PC-3 (cell line): Measurements from ENCODE around the gene PAIP2. TPM values are rescaled to one million over a fixed set of nuclear protein-coding genes. Genes with fewer than 3 reads are reported as not detected.

ENCODE experiments used
- ATAC-seq: fragments of 200-7000 bp; cut with Tn5 transposase; 2 replicates; pipeline ENCODE4 v1.9.1; 2020; ENCODE audit warnings: mild to moderate bottlenecking, moderate library complexity
- BruUV-seq: library from RNA; stranded (reverse); fragments of 400-500 nt; replicated peaks from 2 replicates; lab custom pipeline; 2021; lab: Mats Ljungman, UMichigan
- CTCF ChIA-PET: fragments of 300-600 bp; sonication (Branson Sonifier 250); formaldehyde crosslinking; loops from one replicate; lab custom pipeline; 2022; ENCODE audit warnings: antibody characterized with exemption; lab: Charles Lee
- POLR2A ChIA-PET: fragments of 300-600 bp; sonication (Branson Sonifier 250); formaldehyde crosslinking; loops from one replicate; lab custom pipeline; 2022; ENCODE audit warnings: antibody characterized with exemption; ENCODE audit not compliant: unreplicated experiment; lab: Charles Lee
- DNase-seq: peaks from one replicate; pipeline ENCODE4 v3.0.0-alpha.2; 2015
- H2AFZ ChIP-seq: fragments of 300-600 bp; sonication (generic); 2 replicates; pipeline ENCODE4 v1.6.0; 2016; ENCODE audit warnings: antibody characterized with exemption, low read length
- H3F3A ChIP-seq: fragments of 300-600 bp; sonication (generic); one replicate; pipeline ENCODE4 v1.6.0; 2017; ENCODE audit warnings: antibody characterized with exemption, low read length, control low read depth, mild to moderate bottlenecking; ENCODE audit not compliant: unreplicated experiment
- H3K27ac ChIP-seq: fragments of 300-600 bp; sonication (generic); 2 replicates; pipeline ENCODE4 v1.5.1; 2016; ENCODE audit warnings: mild to moderate bottlenecking, low read length
- H3K27me3 ChIP-seq: fragments of 300-600 bp; sonication (generic); 2 replicates; pipeline ENCODE4 v1.6.1; 2016; ENCODE audit warnings: low read length, mixed read lengths
- H3K36me3 ChIP-seq: fragments of 300-600 bp; sonication (generic); 2 replicates; pipeline ENCODE4 v1.6.1; 2016; ENCODE audit warnings: low read depth, mixed run types, low read length, mixed read lengths
- H3K4me1 ChIP-seq: fragments of 300-600 bp; sonication (generic); 2 replicates; pipeline ENCODE4 v1.5.1; 2016; ENCODE audit warnings: low read length; ENCODE audit not compliant: insufficient read depth
- H3K4me2 ChIP-seq: fragments of 300-600 bp; sonication (generic); 2 replicates; pipeline ENCODE4 v1.6.0; 2016; ENCODE audit warnings: low read length
- H3K4me3 ChIP-seq: fragments of 300-600 bp; sonication (generic); 2 replicates; pipeline ENCODE4 v1.5.1; 2016; ENCODE audit warnings: mild to moderate bottlenecking, low read length, mixed read lengths
- H3K79me2 ChIP-seq: fragments of 300-600 bp; sonication (generic); 2 replicates; pipeline ENCODE4 v1.6.1; 2017; ENCODE audit warnings: low read length, mixed read lengths
- H3K9ac ChIP-seq: fragments of 300-600 bp; sonication (generic); 2 replicates; pipeline ENCODE4 v1.6.0; 2016; ENCODE audit warnings: mild to moderate bottlenecking, low read length
- H3K9me2 ChIP-seq: fragments of 300-600 bp; sonication (generic); replicated peaks from 2 replicates; pipeline ENCODE4 v1.6.1; 2016; ENCODE audit warnings: mixed run types, low read length, mixed read lengths
- H3K9me3 ChIP-seq: fragments of 300-600 bp; sonication (generic); 2 replicates; pipeline ENCODE4 v1.6.1; 2016; ENCODE audit warnings: low read length, mixed read lengths
- H4K20me1 ChIP-seq: fragments of 300-600 bp; sonication (generic); 2 replicates; pipeline ENCODE4 v1.6.1; 2016; ENCODE audit warnings: low read length, mixed read lengths
- CTCF ChIP-seq: fragments of 300-600 bp; sonication (generic); conservative IDR thresholded peaks from 2 replicates; pipeline ENCODE4 v1.5.1; 2017; ENCODE audit warnings: antibody characterized with exemption, low read depth, mild to moderate bottlenecking, low read length
- EZH2 ChIP-seq: fragments of 300-600 bp; sonication (generic); IDR thresholded peaks from one replicate; pipeline ENCODE4 v1.6.1; 2017; ENCODE audit warnings: antibody characterized with exemption, mild to moderate bottlenecking, low read length; ENCODE audit not compliant: unreplicated experiment
- EZH2phosphoT487 ChIP-seq: fragments of 300-600 bp; sonication (generic); IDR thresholded peaks from 2 replicates; pipeline ENCODE4 v1.6.1; 2018; ENCODE audit warnings: mild to moderate bottlenecking, antibody characterized with exemption, low read length, borderline replicate concordance
- intact Hi-C: fragments of 100-400 bp; cut with micrococcal nuclease; formaldehyde crosslinking; loops from 2 replicates; pipeline ENCODE4 v1.9.0; 2023
- total RNA-seq: library from RNA; depleted of rRNA; stranded (reverse); fragments of >200 nt; gene quantifications from 2 replicates; pipeline ENCODE4 v1.2.3, GENCODE V29; 2014

PAIP2 gene
- total RNA-seq, 1 experiment from 2014 or later: 35.1 TPM

GRCh38 chr5:139376364-139376763 is 34.7 kb downstream of the PAIP2 start:
- Histone ChIP-seq H3F3A (peaks cover 4% of the 10 kb centered on the region), H3K4me2 (no peak overlapping the region), H3K36me3 (no peaks in the 10 kb centered on the region), H3K27ac (no peak overlapping the region), H4K20me1 (no peaks in the 10 kb centered on the region), H3K9ac (no peak overlapping the region), H3K4me1 (peaks cover 29% of the 10 kb centered on the region), H3K9me2 (no peaks in the 10 kb centered on the region), H3K27me3 (no peaks in the 10 kb centered on the region), H3K9me3 (no peaks in the 10 kb centered on the region), H3K4me3 (no peak overlapping the region), H2AFZ (no peak overlapping the region), H3K79me2 (no peaks in the 10 kb centered on the region)
- no peak for DNase-seq
- intact Hi-C loops: no loop called here
- BruUV-seq: no TSS peak
- POLR2A ChIA-PET: no interaction called here
- CTCF ChIA-PET: no interaction called here
- TF ChIP-seq EZH2phosphoT487 (no peak), CTCF (no peak), EZH2 (no peak)
- ATAC-seq: no peak

- ChIA-PET CTCF (no interaction called here), POLR2A (no interaction called here)
- DNase-seq (no peak), ATAC-seq (no peak)
- Histone ChIP-seq H3K9me2 (no peaks in the 10 kb centered on the region), H3K9me3 (no peaks in the 10 kb centered on the region), H3K36me3 (no peaks in the 10 kb centered on the region), H3K27ac (no peak overlapping the region), H4K20me1 (no peaks in the 10 kb centered on the region), H3K79me2 (no peaks in the 10 kb centered on the region), H3K4me3 (no peak overlapping the region), H3K4me1 (peaks cover 25% of the 10 kb centered on the region), H3K4me2 (no peak overlapping the region), H2AFZ (no peak overlapping the region), H3F3A (peaks cover 4% of the 10 kb centered on the region), H3K9ac (no peak overlapping the region), H3K27me3 (no peaks in the 10 kb centered on the region)
- TF ChIP-seq EZH2 (no peak), CTCF (no peak), EZH2phosphoT487 (no peak)
- no TSS peak for BruUV-seq
- intact Hi-C loops: no loop called here
These were observed 35.6 kb downstream of the PAIP2 start for GRCh38 chr5:139377226-139377625.

- no peaks in the 10 kb centered on the region for H3K9me2 ChIP-seq
- ChIA-PET CTCF (no interaction called here), POLR2A (no interaction called here)
- H3K9me3 ChIP-seq: no peaks in the 10 kb centered on the region
- no peaks in the 10 kb centered on the region for H3K36me3 ChIP-seq
- peaks cover 19% of the 10 kb centered on the region for H3K4me1 ChIP-seq
- BruUV-seq: no TSS peak
- no peak overlapping the region for H3K4me3 ChIP-seq
- ATAC-seq (no peak), DNase-seq (no peak)
- H4K20me1 ChIP-seq: no peaks in the 10 kb centered on the region
- no peak overlapping the region for H3K27ac ChIP-seq
- H3F3A ChIP-seq: peaks cover 4% of the 10 kb centered on the region
- H3K79me2 ChIP-seq: no peaks in the 10 kb centered on the region
- no peak for TF ChIP-seq EZH2phosphoT487
- no peak for TF ChIP-seq CTCF
- no peak for TF ChIP-seq EZH2
- no peaks in the 10 kb centered on the region for H3K27me3 ChIP-seq
- intact Hi-C loops: no loop called here
- H3K4me2 ChIP-seq: no peak overlapping the region
- H3K9ac ChIP-seq: no peak overlapping the region
- H2AFZ ChIP-seq: no peak overlapping the region
These were observed 36.6 kb downstream of the PAIP2 start for GRCh38 chr5:139378101-139378825.
